Astrocyte of the cerebellum (primary cell): ENCODE results near the gene MAPKAPK2.

ENCODE experiments used
- DNase-seq: peaks from one replicate; pipeline ENCODE4 v3.0.0-alpha.2; 2011; ENCODE audit warnings: low read depth
- H3K4me3 ChIP-seq: 2 replicates; pipeline ENCODE4 v1.5.1; 2011; ENCODE audit warnings: mild to moderate bottlenecking, low read depth, low read length, moderate library complexity
- CTCF ChIP-seq: IDR thresholded peaks from 2 replicates; pipeline ENCODE4 v1.5.1; 2012; ENCODE audit warnings: low read length, low read depth, moderate library complexity, mild to moderate bottlenecking; ENCODE audit errors: missing control alignments
- in situ Hi-C: cut with HindIII; loops from 2 replicates; pipeline ENCODE4 v1.10.0; 2017; ENCODE audit warnings: low sequenced_read_pairs

MAPKAPK2 gene

GRCh38 chr1:206664740-206665139, 20.0 kb upstream of the MAPKAPK2 start:
- DNase-seq, result no peak

GRCh38 chr1:206666031-206666561, 18.6 kb upstream of the MAPKAPK2 start:
- H3K4me3 ChIP-seq, result no peak overlapping the region
- no peak for TF ChIP-seq CTCF
- DNase-seq, result no peak
- in situ Hi-C loops, result no loop called here

More at GRCh38 chr1:206664740-206665139, 20.0 kb upstream of the MAPKAPK2 start:
- in situ Hi-C loops, result no loop called here
- H3K4me3 ChIP-seq, result no peak overlapping the region
- no peak for TF ChIP-seq CTCF

GRCh38 chr1:206666954-206667665, 17.6 kb upstream of the MAPKAPK2 start:
- in situ Hi-C loops, result no loop called here
- no peak for TF ChIP-seq CTCF
- DNase-seq, result no peak
- H3K4me3 ChIP-seq, result no peak overlapping the region

GRCh38 chr1:206668351-206668750, 16.4 kb upstream of the MAPKAPK2 start:
- no peak for DNase-seq
- no peak overlapping the region for H3K4me3 ChIP-seq
- in situ Hi-C loops, result no loop called here
- no peak for TF ChIP-seq CTCF

- no peak for TF ChIP-seq CTCF
- in situ Hi-C loops, result no loop called here
- DNase-seq, result no peak
- no peak overlapping the region for H3K4me3 ChIP-seq
Measured at GRCh38 chr1:206668874-206669410, 15.8 kb upstream of the MAPKAPK2 start.

- no peak for TF ChIP-seq CTCF
- in situ Hi-C loops, result no loop called here
- no peak overlapping the region for H3K4me3 ChIP-seq
- no peak for DNase-seq
Measured at GRCh38 chr1:206672011-206672688, 12.6 kb upstream of the MAPKAPK2 start.
